ENCODE measurements around the gene KRT31. TPM values are rescaled to one million over a fixed set of nuclear protein-coding genes. Genes with fewer than 3 reads are reported as not detected.

Gene KRT31
- total and polyA plus RNA-seq, 2 of the 8 experiments (the other 6 are each of a cell fraction or from before 2014, with no cell fraction given), result not detected

GRCh38 chr17:41417127-41417526 is 19.7 kb upstream of the KRT31 start (continued):
- TF ChIP-seq CHD7 (IDR thresholded peaks at IDR 0.05; ENCODE audit: insufficient replicate concordance, low read length) (no peak), SUZ12 (IDR thresholded peaks at IDR 0.05; ENCODE audit: low read length) (no peak), CEBPB (IDR thresholded peaks at IDR 0.05; ENCODE audit: low read depth, low read length) (no peak), RXRA (IDR thresholded peaks at IDR 0.05; ENCODE audit: insufficient read depth, low read depth, low read length) (no peak), USF2 (IDR thresholded peaks at IDR 0.05; ENCODE audit: low read length) (no peak), HDAC2 (IDR thresholded peaks at IDR 0.05; ENCODE audit: borderline replicate concordance in 1 of 2, low read depth in 2 of 2, low read length in 2 of 2) (no peak), NANOG (IDR thresholded peaks at IDR 0.05; ENCODE audit: insufficient read depth, low read depth, low read length, poor library complexity, severe bottlenecking) (no peak), E2F6 (IDR thresholded peaks at IDR 0.05) (no peak), CTBP2 (IDR thresholded peaks at IDR 0.05; ENCODE audit: borderline replicate concordance, insufficient read depth, insufficient read length, low read length) (no peak)
